Epithelial cell of proximal tubule (primary cell): ENCODE results near the gene GRAMD1A. TPM values are rescaled to one million over a fixed set of nuclear protein-coding genes. Genes with fewer than 3 reads are reported as not detected.

Experiments used
- DNase-seq: peaks from one replicate; pipeline ENCODE4 v3.0.0-alpha.2; 2011; ENCODE audit warnings: low read depth
- H3K4me3 ChIP-seq: 2 replicates; pipeline ENCODE4 v1.5.1; 2011; ENCODE audit warnings: low read depth, mild to moderate bottlenecking, low read length
- CTCF ChIP-seq: conservative IDR thresholded peaks from 2 replicates; pipeline ENCODE4 v1.5.1; 2012; ENCODE audit warnings: low read depth, mild to moderate bottlenecking, low read length
- total RNA-seq: library from RNA; depleted of rRNA; stranded (reverse); fragments of >200 nt; gene quantifications from 2 replicates; pipeline ENCODE4 v1.2.3, GENCODE V29; 2015

The GRAMD1A gene
- total RNA-seq, 1 donor from 2014 or later, result 67.7 TPM

GRCh38 chr19:35017507-35017906, 17.4 kb downstream of the GRAMD1A start:
- no peak overlapping the region for H3K4me3 ChIP-seq
- TF ChIP-seq CTCF, result no peak

GRCh38 chr19:35018379-35018778, 18.3 kb downstream of the GRAMD1A start:
- no peak overlapping the region for H3K4me3 ChIP-seq
- DNase-seq, result no peak
- no peak for TF ChIP-seq CTCF

More at GRCh38 chr19:35017507-35017906, 17.4 kb downstream of the GRAMD1A start:
- no peak for DNase-seq

- TF ChIP-seq CTCF, result no peak
These were observed 19.0 kb downstream of the GRAMD1A start for GRCh38 chr19:35019144-35019543.

GRCh38 chr19:35021016-35021415, 20.9 kb downstream of the GRAMD1A start:
- no peak for DNase-seq

More at GRCh38 chr19:35019144-35019543, 19.0 kb downstream of the GRAMD1A start:
- H3K4me3 ChIP-seq, result no peak overlapping the region
- no peak for DNase-seq

GRCh38 chr19:35021596-35021995, 21.5 kb downstream of the GRAMD1A start:
- H3K4me3 ChIP-seq, result no peak overlapping the region
- no peak for TF ChIP-seq CTCF
- DNase-seq, result no peak

More at GRCh38 chr19:35021016-35021415, 20.9 kb downstream of the GRAMD1A start:
- no peak for TF ChIP-seq CTCF
- no peak overlapping the region for H3K4me3 ChIP-seq

- DNase-seq, result no peak
- TF ChIP-seq CTCF, result no peak
- no peak overlapping the region for H3K4me3 ChIP-seq
These were observed 22.3 kb downstream of the GRAMD1A start for GRCh38 chr19:35022460-35022859.

- TF ChIP-seq CTCF, result no peak
- H3K4me3 ChIP-seq, result no peak overlapping the region
- no peak for DNase-seq
These were observed 23.3 kb downstream of the GRAMD1A start for GRCh38 chr19:35023428-35023827.
